ENCODE results near the gene CNTN4. TPM values are rescaled to one million over a fixed set of nuclear protein-coding genes. Genes with fewer than 3 reads are reported as not detected.

CNTN4 gene
- total and polyA plus RNA-seq, 2 experiments from 2014 or later = 0.91 to 4.0 TPM

DNA sequence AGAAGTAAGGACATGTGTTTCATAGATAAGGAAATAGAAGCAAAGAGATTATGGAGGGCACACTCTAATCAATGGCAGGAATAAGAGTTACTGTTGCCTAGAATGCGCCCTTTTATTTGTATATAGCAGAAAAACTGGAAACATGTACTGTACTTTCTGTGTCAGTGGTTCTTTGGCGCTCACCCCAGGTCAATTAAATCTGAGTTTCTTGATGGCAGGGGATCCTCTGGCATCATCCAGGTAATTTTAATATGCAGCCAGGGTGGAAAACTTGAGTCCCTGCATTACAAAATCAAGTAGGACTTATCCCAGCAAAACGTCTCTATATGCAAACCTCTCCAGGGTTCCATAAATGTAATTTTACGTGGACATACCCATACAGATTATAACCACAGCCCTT is 727.4 kb downstream of the CNTN4 start (continued):
- TF ChIP-seq, protein P1, sequence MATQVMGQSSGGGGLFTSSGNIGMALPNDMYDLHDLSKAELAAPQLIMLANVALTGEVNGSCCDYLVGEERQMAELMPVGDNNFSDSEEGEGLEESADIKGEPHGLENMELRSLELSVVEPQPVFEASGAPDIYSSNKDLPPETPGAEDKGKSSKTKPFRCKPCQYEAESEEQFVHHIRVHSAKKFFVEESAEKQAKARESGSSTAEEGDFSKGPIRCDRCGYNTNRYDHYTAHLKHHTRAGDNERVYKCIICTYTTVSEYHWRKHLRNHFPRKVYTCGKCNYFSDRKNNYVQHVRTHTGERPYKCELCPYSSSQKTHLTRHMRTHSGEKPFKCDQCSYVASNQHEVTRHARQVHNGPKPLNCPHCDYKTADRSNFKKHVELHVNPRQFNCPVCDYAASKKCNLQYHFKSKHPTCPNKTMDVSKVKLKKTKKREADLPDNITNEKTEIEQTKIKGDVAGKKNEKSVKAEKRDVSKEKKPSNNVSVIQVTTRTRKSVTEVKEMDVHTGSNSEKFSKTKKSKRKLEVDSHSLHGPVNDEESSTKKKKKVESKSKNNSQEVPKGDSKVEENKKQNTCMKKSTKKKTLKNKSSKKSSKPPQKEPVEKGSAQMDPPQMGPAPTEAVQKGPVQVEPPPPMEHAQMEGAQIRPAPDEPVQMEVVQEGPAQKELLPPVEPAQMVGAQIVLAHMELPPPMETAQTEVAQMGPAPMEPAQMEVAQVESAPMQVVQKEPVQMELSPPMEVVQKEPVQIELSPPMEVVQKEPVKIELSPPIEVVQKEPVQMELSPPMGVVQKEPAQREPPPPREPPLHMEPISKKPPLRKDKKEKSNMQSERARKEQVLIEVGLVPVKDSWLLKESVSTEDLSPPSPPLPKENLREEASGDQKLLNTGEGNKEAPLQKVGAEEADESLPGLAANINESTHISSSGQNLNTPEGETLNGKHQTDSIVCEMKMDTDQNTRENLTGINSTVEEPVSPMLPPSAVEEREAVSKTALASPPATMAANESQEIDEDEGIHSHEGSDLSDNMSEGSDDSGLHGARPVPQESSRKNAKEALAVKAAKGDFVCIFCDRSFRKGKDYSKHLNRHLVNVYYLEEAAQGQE (IDR thresholded peaks at IDR 0.05; ENCODE audit: unreplicated experiment) = no peak
- no peak for TF ChIP-seq POLR2AphosphoS5 (IDR thresholded peaks at IDR 0.05; ENCODE audit: low read depth)
- TF ChIP-seq CTCF (conservative IDR thresholded peaks at IDR 0.05; ENCODE audit: low read depth in 2 of 2) = no peak
- no peak for TF ChIP-seq NANOG (IDR thresholded peaks at IDR 0.05; ENCODE audit: borderline replicate concordance)
- no peak for TF ChIP-seq STAT1 (IDR thresholded peaks at IDR 0.05; ENCODE audit: unreplicated experiment)

GRCh38 chr3:2826453-2826852 is 727.8 kb downstream of the CNTN4 start:
- peaks cover 96% of the 10 kb centered on the region for H3K9me3 Mint-ChIP-seq
- no peak overlapping the region for H2AFZ ChIP-seq
- no peak overlapping the region for H3K27ac ChIP-seq (ENCODE audit: low read depth)
- H3K27me3 Mint-ChIP-seq (ENCODE audit: insufficient read depth, low read depth, poor library complexity) = no peaks in the 10 kb centered on the region
- no peaks in the 10 kb centered on the region for H3F3A ChIP-seq (replicated peaks; ENCODE audit: low read depth)
- H3K27ac Mint-ChIP-seq = no peak overlapping the region
- no peak overlapping the region for H3K4me2 ChIP-seq
- no peaks in the 10 kb centered on the region for H3K9me2 ChIP-seq (ENCODE audit: insufficient read depth)
- H3K27me3 ChIP-seq (ENCODE audit: insufficient read depth) = no peaks in the 10 kb centered on the region
- no peak overlapping the region for H3K4me3 ChIP-seq
- H3K4me1 Mint-ChIP-seq = no peaks in the 10 kb centered on the region
- no peak for ATAC-seq
- DNase-seq (ENCODE audit: low spot score) = no peak
- no peak overlapping the region for H3K4me3 Mint-ChIP-seq
- H3K36me3 Mint-ChIP-seq (ENCODE audit: low read depth) = peaks cover 30% of the 10 kb centered on the region
- H3K79me2 ChIP-seq (replicated peaks; ENCODE audit: insufficient read depth) = no peaks in the 10 kb centered on the region
- H3K36me3 ChIP-seq (ENCODE audit: insufficient read depth) = no peaks in the 10 kb centered on the region
- no peaks in the 10 kb centered on the region for H4K20me1 ChIP-seq (replicated peaks; ENCODE audit: insufficient read depth)
- no peaks in the 10 kb centered on the region for H3K4me1 ChIP-seq (ENCODE audit: insufficient read depth)
- TF ChIP-seq JUNB (IDR thresholded peaks at IDR 0.05; ENCODE audit: unreplicated experiment) (no peak), CTCF (conservative IDR thresholded peaks at IDR 0.05; ENCODE audit: low read depth in 2 of 2) (no peak), CREB1 (CRISPR knock-in tag; IDR thresholded peaks at IDR 0.05; ENCODE audit: low read depth) (no peak), ZNF114 (CRISPR knock-in tag; IDR thresholded peaks at IDR 0.05) (no peak), STAT1 (IDR thresholded peaks at IDR 0.05; ENCODE audit: unreplicated experiment) (no peak), EZH2phosphoT487 (IDR thresholded peaks at IDR 0.05; ENCODE audit: unreplicated experiment) (no peak), ZNF331 (CRISPR knock-in tag; IDR thresholded peaks at IDR 0.05; ENCODE audit: low read depth) (no peak), POLR2AphosphoS5 (IDR thresholded peaks at IDR 0.05; ENCODE audit: low read depth) (no peak), EZH2 (IDR thresholded peaks at IDR 0.05; ENCODE audit: low read depth, unreplicated experiment) (no peak)
- TF ChIP-seq, protein P2, sequence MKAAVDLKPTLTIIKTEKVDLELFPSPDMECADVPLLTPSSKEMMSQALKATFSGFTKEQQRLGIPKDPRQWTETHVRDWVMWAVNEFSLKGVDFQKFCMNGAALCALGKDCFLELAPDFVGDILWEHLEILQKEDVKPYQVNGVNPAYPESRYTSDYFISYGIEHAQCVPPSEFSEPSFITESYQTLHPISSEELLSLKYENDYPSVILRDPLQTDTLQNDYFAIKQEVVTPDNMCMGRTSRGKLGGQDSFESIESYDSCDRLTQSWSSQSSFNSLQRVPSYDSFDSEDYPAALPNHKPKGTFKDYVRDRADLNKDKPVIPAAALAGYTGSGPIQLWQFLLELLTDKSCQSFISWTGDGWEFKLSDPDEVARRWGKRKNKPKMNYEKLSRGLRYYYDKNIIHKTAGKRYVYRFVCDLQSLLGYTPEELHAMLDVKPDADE (IDR thresholded peaks at IDR 0.05) = no peak
- TF ChIP-seq, protein P1 (IDR thresholded peaks at IDR 0.05; ENCODE audit: unreplicated experiment) = no peak

Data from GM23338 (cell line).